Left hindlimb (tissue), 1 donor: Measurements from ENCODE around the gene DYRK1A.

Experiments used
- DNase-seq: peaks from one replicate; pipeline ENCODE4 v3.0.0-alpha.2; 2018

The DYRK1A gene

DNA sequence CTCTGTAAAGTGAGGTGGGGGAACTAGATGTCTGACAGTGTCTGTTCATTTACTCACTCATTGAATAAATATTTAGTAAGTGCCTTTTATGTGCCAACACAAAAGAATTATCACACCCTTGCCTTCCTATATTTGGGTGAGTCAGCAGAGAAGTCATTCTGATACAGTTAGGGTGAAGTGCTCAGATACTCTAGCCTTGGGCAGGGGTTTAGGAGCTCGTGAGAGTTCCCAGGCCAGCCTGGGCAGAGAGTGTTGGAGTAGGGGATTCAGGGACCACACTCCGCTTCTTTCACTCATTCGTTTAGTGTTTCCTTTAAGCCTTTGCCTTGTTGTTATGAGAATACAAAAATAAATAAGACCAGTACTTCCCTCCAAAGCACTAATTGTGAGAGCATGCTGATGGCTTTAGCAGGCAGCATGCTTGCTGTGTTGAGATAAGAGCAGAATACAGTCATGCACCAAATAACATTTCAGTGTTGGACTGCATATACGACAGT lies 83.9 kb downstream of the DYRK1A start:
- DNase-seq = no peak

DNA sequence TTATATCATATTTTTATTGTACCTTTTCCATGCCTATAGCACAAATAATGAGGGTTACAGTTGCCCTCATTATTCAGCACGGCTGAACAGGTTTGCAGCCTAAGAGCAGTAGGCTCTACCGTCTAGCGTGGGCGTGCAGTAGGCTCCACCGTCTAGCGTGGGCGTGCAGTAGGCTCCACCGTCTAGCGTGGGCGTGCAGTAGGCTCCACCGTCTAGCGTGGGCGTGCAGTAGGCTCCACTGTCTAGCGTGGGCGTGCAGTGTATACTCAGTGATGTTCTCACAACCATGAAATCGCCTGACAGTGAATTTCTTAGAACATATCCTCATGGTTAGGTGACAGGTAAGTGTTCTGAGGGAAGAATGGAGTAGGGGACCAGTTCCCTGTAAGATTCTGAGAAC lies 84.9 kb downstream of the DYRK1A start:
- DNase-seq = no peak

DNA sequence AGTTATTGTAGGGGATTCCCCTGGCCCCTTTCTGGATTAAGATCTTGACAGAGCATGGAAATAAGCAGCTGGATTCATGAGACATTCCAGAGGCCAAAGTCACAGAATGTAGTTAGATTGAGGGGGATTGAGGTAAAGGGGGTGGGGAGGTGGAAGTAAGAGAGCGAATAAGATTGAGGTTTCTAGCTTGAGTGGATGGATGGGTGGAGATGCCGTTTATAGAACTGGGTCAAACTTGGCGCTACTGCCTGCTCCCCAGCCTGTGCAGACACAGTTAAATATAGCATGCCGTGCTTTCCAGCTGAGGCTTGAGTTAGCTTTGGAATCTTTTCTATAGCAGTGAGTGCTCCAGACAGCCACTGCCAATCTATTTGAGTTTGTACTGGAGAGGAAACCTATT lies 85.7 kb downstream of the DYRK1A start:
- peak; percentile 79 for DNase-seq

GRCh38 chr21:37453350-37453749 lies 86.8 kb downstream of the DYRK1A start:
- no peak for DNase-seq

DNA sequence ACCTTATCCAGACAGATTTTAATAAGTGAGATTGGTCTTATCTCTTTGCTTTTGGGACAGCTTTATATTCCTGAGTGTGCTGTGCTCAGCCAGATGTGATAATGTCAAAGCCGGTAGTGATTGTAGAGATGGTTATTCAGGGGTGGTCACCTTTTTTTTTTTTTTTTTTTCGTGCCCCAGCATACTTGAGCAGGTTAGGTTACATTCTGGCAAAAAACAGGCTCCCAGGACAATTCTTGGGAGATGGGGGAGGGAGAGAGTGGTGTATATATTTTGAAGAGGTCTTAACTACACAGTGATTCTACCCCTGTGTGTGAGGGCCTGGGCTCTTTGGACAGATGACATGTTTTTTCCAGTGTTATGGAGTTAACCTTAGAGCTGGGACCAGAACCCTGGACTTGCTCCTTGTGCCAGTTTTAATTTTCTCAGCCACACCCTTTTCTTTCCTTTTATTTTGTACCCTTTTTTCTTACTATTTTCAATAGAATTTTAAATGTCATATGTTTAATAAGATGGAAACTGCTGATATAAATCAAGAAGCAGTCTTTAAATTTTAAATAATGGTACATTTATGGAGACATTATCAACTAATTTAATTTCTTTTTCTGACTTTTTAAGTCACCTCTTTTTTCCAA lies 88.4 kb downstream of the DYRK1A start:
- no peak for DNase-seq

DNA sequence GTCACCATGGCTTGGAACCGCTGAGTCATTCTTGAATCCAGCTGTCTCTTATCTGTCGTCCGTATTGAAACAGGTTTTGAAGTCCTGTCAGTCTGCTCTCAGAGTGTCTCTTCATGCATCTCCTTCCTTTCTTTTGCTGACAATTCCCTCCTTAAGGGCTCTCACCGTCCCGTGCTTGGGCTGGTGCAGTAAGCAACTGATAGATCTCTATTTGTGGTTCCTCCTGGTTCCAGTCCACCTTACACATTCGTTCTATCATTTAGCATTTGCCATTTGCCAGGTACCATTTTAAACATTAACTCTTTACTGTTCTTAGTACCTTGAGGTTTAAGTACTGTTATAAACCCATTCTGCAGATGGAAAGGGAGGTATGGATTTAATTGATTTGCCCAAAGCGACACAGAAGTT lies 88.9 kb downstream of the DYRK1A start:
- DNase-seq = no peak

GRCh38 chr21:37458669-37459276 lies 92.2 kb downstream of the DYRK1A start:
- DNase-seq = no peak

DNA sequence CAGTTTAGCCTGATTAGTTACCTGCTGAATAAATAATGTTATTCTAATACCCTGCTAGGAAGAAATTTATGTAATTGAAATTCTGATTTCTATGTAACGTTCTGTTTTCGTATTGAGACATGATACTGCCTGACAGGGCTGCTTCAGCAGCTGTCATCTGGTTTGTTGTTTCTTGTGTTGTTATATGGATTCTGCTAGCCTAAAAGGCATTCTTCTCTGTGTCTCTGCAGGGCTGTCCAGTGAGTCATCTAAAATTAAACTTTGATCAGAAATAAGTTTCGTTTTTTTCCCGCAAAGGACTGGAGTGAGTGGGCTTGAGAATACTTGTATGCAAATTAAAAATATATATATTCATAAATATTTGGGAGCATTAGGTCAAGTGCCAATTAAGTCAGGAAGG lies 93.0 kb downstream of the DYRK1A start:
- DNase-seq = no peak

DNA sequence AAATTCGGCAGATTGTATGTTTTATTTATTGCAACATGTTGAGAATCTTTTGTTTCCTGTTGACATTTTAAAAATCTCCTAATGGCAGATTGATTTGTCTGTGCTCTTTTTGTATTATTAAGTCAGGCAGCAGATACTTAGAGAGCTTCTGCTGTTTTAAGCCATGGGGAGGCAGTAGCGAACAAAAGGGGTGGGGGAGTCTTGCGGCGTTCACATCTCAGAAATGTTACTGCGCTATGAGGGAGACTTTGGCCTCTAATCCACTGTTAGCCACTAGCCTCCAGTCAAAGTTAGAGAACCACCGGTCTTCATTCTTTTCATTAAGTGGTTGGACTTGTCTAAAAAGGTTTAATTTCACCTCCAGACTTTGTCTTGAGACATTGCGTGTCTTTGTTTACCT lies 93.6 kb downstream of the DYRK1A start:
- DNase-seq = no peak

DNA sequence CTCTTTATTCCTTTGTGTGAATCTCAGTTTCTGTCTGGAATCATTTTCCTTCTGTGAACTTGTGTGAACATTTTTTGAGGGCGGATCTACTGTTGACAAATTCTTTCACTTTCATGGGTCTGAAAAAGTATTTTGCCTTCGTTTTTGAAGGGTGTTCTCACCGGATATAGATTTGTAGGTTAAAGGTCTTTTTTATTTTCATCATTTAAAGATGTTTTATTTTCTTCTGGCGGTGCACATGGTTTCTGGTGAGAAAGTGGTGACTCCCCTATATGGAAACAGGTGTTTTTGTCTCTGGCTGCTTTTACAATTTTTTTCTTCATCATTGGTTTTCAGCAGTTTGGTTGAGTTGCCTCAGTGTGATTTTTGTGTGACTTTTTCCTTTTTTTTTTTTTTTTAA lies 94.9 kb downstream of the DYRK1A start:
- DNase-seq = no peak

GRCh38 chr21:37462087-37462861 lies 95.7 kb downstream of the DYRK1A start:
- no peak for DNase-seq

- DNase-seq = no peak
Measured at GRCh38 chr21:37463083-37463801, 96.7 kb downstream of the DYRK1A start.

GRCh38 chr21:37467082-37467481 lies 100.5 kb downstream of the DYRK1A start:
- DNase-seq = no peak

DNA sequence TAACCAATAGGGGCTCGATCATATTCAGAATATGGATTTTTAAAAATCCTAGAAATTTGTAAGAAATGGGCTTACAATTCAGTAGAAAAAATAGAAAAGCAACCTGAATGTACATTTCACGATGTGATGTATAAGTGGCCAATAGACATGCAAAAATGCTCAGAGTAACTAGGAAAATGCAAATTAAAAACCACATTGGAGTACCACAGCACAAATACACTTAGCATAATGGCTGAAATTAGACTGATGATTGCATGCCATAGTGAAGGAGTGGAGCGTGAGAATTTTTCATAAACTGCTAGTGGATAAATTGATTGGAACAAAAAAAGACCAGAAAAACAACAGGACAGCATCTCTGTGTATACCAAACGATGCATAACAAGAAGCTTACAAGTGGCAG lies 102.3 kb downstream of the DYRK1A start:
- no peak for DNase-seq

GRCh38 chr21:37469441-37469840 lies 102.9 kb downstream of the DYRK1A start:
- no peak for DNase-seq

DNA sequence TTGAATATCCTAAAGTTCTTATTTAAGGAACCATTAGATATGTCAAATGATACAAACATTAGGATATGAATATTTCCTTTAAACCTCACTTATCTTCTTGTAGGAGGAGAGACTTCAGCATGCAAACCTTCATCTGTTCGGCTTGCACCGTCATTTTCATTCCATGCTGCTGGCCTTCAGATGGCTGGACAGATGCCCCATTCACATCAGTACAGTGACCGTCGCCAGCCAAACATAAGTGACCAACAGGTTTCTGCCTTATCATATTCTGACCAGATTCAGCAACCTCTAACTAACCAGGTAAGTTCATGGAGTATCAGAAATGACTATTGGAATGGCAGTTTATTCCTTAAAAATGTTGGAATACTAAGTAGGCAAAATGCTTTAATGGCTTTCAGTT lies 106.0 kb downstream of the DYRK1A start:
- DNase-seq = no peak

- DNase-seq = no peak
Measured at GRCh38 chr21:37473491-37473890, 106.9 kb downstream of the DYRK1A start.

DNA sequence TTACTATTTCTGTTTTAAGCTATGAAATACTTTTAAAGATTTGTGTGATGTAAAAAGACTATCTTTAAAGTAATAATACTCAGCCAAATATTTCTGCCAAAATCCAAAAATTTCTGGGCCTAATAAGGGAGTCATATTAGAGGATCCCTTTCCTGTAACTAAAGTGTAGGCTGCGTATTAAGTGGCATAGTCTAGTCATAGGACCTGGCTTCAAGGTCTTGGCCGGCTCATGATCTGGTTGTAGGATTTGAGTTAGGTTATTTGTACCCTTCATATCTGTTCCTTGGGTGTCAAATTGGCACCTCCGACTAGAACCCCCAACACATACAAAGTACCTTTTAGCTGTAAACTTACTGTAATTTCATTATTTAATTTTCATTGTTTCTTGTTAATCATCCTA lies 107.8 kb downstream of the DYRK1A start:
- DNase-seq = no peak

GRCh38 chr21:37475186-37475868 lies 108.8 kb downstream of the DYRK1A start:
- no peak for DNase-seq

GRCh38 chr21:37478794-37479193 lies 112.2 kb downstream of the DYRK1A start:
- no peak for DNase-seq

DNA sequence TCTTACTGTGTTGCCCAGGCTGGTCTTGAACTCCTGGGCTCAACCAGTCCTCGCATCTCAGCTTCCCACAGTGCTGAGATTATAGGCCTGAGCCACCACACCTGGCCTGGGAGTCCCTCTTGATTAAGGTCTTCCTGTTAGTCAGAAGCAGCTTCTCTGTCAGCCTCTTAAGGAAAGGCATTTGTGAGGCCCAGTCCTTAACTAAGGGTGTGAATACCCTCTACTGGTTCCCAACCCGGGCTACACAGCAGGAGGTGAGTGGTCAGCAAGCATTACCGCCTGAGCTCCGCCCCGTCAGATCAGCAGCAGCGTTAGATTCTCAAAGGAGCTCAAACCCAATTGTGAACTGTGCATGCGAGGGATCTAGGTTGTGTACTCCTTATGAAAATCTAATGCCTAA lies 117.2 kb downstream of the DYRK1A start:
- no peak for DNase-seq

DNA sequence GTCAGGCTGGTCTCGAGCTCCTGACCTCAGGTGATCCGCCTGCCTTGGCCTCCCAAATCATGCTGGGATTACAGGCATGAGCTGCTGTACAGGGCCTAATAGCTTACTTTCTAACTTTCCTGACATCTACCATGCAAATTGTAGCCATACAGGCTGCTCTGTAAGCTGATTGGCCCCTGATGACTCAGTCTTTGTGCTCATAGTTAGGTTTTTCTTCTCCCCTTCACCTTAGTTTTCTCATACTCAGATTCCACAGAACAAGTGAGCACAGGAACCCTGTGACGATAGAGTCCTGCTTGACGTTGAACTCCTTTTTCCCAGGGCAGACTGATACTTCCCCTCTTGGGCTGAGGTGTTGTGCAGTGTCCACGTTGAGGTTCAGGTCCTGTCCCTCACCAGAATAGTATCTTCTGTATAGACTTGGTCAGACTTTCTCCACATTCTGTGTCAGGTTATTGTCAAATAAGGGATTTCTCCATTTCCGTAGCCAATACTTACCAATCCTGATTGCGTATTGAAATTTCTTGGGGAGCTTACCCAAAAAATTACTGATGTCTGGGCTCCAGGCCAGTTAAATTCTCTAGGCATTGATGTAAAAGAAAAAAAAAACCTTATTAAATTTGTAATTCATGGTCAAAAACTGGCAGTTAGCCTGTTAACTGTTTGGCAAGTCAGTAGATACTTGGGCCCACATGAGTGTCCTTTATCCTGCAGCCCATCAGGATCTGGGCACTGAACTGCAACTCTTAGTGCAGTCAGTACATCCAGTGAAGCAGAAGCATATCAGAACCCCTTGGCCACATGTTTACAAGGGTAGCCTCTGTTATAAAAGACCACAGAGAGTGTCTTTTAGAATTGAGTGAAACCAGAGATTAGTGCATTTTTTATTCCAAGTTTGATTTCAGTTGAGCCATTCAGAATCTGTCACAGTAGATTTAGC lies 118.2 kb downstream of the DYRK1A start:
- DNase-seq = no peak
